ENCODE measurements around the gene PI4KB.

- TF ChIP-seq ZNF709 (CRISPR knock-in tag; IDR thresholded peaks at IDR 0.05) = peak; percentile 86; the same call in 1 of the 2 replicates
- TF ChIP-seq ZNF263 (CRISPR knock-in tag; IDR thresholded peaks at IDR 0.05) = peak; percentile 87
- TF ChIP-seq ZNF572 (CRISPR knock-in tag; IDR thresholded peaks at IDR 0.05) = no peak
- TF ChIP-seq ZBTB33 (CRISPR knock-in tag; IDR thresholded peaks at IDR 0.05) = no peak
- TF ChIP-seq ZFY (CRISPR knock-in tag; IDR thresholded peaks at IDR 0.05) = no peak
- TF ChIP-seq EP300 (IDR thresholded peaks at IDR 0.05; ENCODE audit: low read depth in 2 of 2, low read length in 2 of 2) = peak in 1 of 2 experiments; percentile 16; a peak in 2 of 4 replicates
- peak; percentile 21; the same call in 1 of the 2 replicates for TF ChIP-seq EP300 (CRISPR knock-in tag; IDR thresholded peaks at IDR 0.05; ENCODE audit: borderline replicate concordance)
- no peak for TF ChIP-seq SP2 (CRISPR knock-in tag; IDR thresholded peaks at IDR 0.05)
- no peak; the same call in 1 of the 2 replicates for TF ChIP-seq HCFC1 (IDR thresholded peaks at IDR 0.05; ENCODE audit: low read depth, low read length)
- TF ChIP-seq ATF5 (CRISPR knock-in tag; IDR thresholded peaks at IDR 0.05; ENCODE audit: low read depth) = 0 out of 2 replicates have a peak, but pooled peaks have one; percentile 44
Measured at GRCh38 chr1:151281225-151281968, 45.8 kb downstream of the PI4KB start.

All from HepG2 (cell line).